NCI-H2227 (cell line): ENCODE data around the gene LFNG.

Experiments used
- DNase-seq: peaks from one replicate; lab custom pipeline; 2025; ENCODE audit not compliant: unreplicated experiment; lab: John Stamatoyannopoulos, UW

LFNG gene

GRCh38 chr7:2482725-2483451 is 36.7 kb upstream of the LFNG start:
- DNase-seq, result no peak

- DNase-seq, result no peak
Measured at GRCh38 chr7:2483494-2483893, 36.1 kb upstream of the LFNG start.

DNA sequence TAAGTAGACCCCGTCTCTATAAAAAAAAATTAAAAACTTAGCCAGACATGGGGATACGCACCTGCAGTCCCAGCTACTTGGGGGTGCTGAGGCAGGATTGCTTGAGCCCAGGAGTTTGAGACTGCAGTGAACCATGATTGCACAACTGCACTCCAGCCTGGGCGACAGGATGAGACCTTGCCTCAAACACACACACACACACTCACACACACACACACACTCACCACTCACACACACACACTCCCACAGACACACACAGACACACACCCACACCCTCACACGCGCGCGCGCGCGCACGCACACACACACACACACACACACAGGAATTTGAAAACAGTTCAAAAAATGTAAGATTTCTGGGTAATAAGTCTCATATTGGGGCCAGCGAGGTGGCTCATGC is 34.7 kb upstream of the LFNG start:
- DNase-seq, result no peak

DNA sequence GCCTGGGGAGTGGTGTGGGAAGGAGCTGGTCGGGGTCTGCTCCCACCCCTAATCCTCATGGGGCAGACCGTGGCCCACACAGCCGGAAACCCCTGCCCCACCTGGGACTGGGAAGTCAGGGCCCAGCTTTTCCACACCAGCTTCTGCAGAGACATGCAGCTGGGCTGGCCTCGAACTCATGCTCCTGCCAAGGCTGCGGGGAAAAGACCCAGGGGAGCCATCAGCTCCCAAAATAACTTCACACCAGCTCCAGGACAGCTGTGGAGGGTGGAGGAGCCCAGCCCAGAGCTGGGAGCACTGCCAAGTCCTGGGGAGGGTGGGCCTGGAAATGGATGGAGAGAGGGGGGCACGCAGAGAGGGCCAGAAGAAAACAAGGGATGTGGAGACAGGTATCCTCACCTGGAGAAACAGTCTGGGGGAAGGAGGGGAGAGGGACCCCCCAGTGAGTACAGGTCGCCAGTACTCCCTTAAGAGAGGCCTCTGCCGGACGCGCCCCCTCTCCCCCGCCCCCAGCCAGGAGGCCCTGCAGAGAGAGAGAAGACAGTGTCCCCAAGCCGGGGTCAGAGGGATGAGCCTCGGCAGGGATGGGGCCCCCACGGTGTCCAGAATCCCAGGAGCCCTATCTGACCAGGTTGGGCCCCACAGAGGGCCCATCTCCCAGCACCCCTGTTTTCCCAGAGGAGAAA is 31.8 kb upstream of the LFNG start:
- no peak for DNase-seq

DNA sequence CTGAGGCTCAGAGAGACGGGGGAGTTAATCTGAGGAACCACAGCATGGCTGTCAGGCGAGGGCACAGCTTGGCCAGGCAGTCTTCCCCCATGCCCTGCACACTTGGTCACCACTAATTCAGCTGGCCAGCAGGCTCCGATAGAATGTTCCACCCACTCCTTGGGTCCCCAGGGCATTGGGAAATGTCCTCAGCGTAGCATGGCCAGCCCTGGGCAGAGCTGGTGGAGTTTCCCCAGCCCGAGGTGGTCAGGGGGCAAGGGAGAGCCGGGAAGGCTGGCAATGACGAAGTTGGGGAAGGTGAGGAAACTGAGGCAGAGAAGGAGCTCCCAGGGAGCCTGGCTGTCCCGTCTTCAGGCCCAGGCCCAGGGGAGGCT is 31.3 kb upstream of the LFNG start:
- no peak for DNase-seq

DNA sequence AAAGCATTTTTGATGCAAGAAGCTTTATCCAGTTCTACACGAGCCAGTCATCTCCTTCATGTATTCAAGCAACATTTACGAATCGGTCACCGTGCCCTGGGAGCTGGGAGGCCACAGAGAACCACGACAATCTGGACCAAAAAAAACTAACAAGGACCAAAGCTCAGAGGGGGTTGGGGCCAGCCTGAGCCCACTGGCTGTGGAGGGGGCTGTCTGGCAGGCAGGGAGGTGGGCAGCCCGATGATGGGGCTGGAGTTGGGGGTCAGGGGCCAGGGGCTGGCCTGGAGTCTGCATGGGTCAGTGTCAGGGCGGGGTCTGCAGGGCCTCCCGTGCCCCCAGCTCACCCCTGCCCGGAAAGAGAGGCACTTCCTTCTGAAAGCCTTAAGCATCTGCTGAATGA is 30.9 kb upstream of the LFNG start:
- no peak for DNase-seq

GRCh38 chr7:2490181-2490651 is 29.4 kb upstream of the LFNG start:
- no peak for DNase-seq

DNA sequence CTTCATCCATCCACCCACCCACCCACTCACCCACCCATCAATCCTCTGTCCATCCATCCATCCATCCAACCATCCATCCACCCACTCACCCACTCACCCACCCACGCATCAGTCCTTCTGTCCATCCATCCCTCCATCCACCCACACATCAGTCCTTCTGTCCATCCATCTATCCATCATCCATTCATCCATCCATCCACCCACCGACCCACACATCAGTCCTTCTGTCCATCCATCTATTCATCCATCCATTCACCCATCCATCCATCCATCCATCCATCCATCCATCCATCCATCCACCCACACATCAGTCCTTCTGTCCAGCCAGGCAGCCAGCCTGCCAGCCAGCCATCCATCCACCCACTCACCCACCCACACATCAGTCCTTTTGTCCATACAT is 27.5 kb upstream of the LFNG start:
- no peak for DNase-seq

- DNase-seq, result no peak
Measured at GRCh38 chr7:2493205-2494164, 26.1 kb upstream of the LFNG start.

DNA sequence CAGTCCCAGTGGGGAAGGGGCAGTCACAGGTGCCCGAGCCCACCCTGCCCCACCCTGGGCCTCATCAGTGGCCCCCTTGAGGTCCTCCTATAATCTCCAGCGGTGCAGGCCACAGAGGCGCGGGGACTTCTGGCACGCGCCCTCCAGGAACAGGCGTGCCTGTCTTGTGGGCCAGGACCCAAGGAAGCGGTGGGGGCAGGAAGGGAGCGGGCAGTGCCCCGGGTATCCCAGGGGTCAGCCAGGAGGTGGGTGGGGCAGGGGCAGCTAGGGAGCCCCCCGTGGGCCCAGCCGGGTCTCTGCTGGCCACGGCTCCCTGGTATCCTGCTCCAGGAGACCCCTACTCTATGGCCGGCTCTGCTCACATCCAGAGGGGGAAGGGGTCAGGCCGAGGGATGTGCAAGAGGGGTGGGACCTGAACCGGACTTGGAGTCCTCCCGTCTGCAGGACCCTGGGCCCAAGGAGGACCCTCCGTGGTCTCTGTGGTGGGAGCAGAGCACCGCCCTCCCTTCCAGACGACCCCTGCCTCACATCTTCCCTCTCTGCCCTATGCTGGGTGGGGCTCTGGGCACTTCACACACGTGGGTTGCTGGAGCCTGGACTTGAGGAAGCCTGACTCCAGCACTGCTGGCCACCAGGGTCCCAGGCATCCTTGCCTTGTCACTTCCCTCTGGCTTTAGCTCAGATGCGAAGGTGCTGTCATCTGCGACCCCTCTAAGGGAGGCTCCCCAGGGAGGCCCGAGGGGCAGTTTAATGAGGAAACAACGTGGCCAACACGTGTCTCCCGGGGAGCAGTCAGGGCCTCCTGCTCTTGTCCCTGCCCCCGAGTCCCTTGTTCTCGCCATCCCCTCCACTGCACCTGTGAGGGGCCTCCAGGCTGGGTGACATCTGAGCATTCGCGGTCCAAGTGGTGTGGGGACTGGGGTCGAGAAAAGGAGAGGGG is 25.1 kb upstream of the LFNG start:
- no peak for DNase-seq

DNA sequence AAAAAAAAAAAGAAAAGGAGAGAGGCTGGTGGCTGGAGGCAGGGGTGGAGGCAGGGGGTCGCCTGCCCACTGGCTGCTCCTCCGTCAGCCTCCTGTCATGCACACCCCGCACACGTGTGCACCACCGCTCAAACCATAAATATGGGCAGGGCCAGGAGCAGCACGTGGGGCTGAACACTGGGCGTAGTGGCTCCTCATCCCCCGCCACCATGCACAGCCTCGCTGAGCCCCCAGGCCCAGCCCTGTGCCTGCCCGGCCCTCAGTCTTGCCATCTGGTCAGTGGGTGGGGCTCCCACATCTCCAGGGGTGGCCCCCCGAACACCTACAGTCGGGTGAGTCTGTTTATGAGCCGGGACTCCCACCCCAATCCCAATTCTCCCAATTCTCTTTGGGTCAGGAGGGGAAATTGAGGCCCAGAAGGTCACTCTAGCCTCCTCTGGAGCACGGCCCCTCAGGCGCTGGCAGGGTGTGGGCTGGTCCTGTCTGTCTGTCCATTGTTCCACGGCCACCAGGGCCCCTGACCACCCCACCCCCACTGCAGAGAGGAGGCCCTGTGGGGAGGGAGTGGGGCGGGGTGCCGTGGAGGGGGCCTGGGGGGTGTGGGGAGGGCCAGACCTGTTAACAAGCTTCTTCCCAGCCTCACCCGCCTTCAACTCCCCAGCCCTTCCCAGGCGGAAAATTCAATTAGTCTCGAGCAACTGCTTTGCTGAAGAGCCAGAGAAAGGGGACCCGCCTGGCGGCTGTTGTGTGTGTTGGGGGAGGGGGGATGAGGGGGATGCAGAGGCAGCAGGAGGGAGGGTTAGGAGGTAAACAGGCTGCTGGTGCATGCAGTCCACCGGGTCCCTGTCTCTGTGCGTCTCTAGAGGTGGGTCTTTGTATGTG is 23.9 kb upstream of the LFNG start:
- DNase-seq, result peak; percentile 73

DNA sequence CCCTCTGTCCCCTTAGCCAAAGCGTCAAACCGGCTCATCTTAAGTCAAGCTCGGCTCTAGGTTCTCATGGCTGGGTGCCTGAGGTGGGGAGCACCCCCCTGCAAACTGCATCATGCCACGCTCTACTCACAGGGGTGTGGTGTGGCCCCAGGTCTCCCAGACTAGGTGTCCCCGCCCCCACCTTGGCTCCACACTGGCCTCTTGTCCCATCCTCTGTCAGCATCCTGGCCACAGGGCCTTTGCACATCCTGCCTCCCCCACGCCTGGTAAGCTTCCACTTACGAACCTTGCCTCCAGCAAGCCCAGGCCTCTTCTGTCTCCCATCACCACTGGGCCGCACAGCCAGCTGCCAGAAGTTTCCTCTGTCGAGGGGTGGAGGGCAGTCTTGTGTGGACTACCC is 23.2 kb upstream of the LFNG start:
- no peak for DNase-seq

GRCh38 chr7:2497065-2497464 is 22.5 kb upstream of the LFNG start:
- DNase-seq, result no peak

DNA sequence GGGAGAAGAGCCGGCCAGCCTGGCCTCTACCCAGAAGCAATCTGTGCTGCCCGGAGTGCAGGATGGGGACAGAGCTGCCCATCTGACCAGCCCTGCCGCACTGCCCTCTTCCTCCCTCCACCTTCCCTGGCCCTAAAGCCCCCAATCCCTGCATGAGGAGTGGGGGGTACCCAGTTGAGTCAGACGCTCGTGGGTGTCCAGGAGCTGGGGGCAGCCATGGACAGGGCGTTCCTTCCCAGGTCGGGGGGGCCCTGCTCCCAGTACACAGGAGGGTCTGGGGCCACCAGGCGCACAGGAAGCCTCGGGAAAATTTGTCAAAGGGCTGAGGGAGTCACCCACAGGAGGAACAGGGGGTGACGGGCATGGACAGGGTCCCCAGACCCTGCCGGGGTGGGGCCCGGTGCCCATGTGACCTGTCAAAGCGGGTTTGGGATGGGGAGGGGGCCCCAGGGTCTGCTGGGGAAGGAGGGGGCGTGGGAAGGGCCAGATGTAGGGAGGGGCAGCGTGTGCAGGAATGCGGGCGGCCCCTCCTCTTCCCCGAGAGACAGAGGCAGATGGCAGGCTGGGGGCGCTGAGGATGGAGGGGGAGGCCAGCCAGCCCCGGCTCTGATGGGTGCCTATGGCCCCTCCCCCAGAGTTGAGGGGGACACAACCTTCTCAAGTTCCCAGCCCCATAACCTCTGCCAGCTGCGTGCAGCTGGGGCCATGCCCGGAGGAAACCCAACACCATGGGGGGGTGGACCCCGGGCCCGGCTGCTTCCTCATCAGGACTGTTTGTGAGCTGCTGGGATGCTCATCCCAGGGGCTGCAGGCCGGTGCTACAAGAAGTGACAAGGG is 21.9 kb upstream of the LFNG start:
- no peak for DNase-seq

DNA sequence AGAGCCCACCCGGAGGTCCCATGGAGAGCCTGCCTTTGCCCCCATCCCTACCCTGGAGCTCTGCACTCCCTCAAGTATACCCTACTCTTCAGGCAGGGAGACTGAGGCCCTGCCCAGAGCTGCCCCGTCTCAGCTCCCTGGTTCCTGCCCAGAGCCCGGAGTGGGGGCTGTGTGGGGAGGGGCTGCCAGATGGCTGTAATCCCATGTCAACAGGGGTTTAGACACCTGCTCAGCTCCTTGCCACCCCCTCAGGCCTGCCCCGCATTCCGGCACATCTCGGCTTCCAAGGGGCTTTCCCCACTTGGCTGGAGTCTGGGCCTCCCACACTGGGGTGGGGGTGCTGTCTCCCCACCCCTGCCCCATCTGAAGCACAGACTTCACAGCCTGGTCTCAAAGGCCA is 20.9 kb upstream of the LFNG start:
- no peak for DNase-seq

DNA sequence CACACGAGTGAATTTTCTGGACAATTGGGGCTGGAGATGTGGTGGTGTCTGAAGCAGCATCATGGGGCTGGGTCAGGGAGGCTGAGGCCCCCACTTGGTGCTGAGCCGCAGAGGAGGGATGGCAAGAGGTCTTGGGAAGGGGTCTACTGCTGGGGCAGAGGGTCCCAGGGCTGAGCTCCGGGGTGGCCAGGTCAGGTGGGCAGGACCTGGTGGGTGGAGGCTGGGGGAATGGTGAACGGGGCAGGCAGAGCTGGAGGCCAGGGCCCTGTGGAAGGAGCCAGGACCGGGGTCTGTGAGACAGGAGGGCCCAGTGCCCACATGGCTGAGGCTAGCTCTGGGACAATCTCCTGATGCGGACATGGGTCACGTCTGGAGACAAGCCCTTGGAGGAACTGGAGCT is 20.4 kb upstream of the LFNG start:
- DNase-seq, result no peak

- DNase-seq, result no peak
Measured at GRCh38 chr7:2499719-2500430, 19.7 kb upstream of the LFNG start.

GRCh38 chr7:2500701-2501100 is 18.9 kb upstream of the LFNG start:
- DNase-seq, result no peak
